H1 (cell line): Measurements from ENCODE around the gene E2F2. TPM values are rescaled to one million over a fixed set of nuclear protein-coding genes. Genes with fewer than 3 reads are reported as not detected.

Experiments
- CTCF ChIA-PET: fragments of 300-600 bp; sonication (Branson Sonifier 250); formaldehyde crosslinking; loops from one replicate; lab custom pipeline; 2021; ENCODE audit not compliant: partially characterized antibody; lab: Charles Lee
- POLR2A ChIA-PET: fragments of 300-600 bp; sonication (Branson Sonifier 250); formaldehyde crosslinking; loops from one replicate; lab custom pipeline; 2021; ENCODE audit warnings: inconsistent platforms; ENCODE audit not compliant: partially characterized antibody; lab: Charles Lee
- DNase-seq, 2 experiments: peaks; one replicate each; pipeline versions ENCODE4 v3.0.0 to v3.0.0-alpha.2; 2010 to 2022; ENCODE audit warnings: low spot score in 2 of 2, low read depth in 1 of 2, mixed read lengths in 1 of 2
- FAIRE-seq: peaks from 2 replicates; lab custom pipeline; 2011; peaks lifted over from hg19 to GRCh38; lab: Jason Lieb, UNC
- H2AFZ ChIP-seq: 2 replicates; pipeline ENCODE4 v1.8.1; 2012; ENCODE audit warnings: low read length, inconsistent platforms
- H2AK5ac ChIP-seq: 2 replicates; pipeline ENCODE4 v1.6.1; 2013; ENCODE audit warnings: low read depth, low read length
- H2BK120ac ChIP-seq: replicated peaks from 2 replicates; pipeline ENCODE3; 2013; ENCODE audit warnings: low read depth, low read length, inconsistent platforms
- H2BK12ac ChIP-seq: 2 replicates; pipeline ENCODE4 v1.6.1; 2013; ENCODE audit warnings: low read depth, low read length
- H2BK15ac ChIP-seq: 2 replicates; pipeline ENCODE4 v1.6.1; 2013; ENCODE audit warnings: low read length
- H2BK20ac ChIP-seq: 2 replicates; pipeline ENCODE4 v1.6.1; 2013; ENCODE audit warnings: low read length
- H2BK5ac ChIP-seq: 2 replicates; pipeline ENCODE4 v1.6.1; 2013; ENCODE audit warnings: low read depth, low read length
- H3K14ac ChIP-seq: 2 replicates; pipeline ENCODE4 v1.6.1; 2013; ENCODE audit warnings: inconsistent platforms; ENCODE audit not compliant: insufficient read length
- H3K18ac ChIP-seq: 2 replicates; pipeline ENCODE4 v1.6.1; 2013; ENCODE audit warnings: low read length; ENCODE audit errors: extremely low read depth
- H3K23ac ChIP-seq: 2 replicates; pipeline ENCODE4 v1.6.1; 2013; ENCODE audit warnings: inconsistent platforms; ENCODE audit not compliant: insufficient read length
- H3K23me2 ChIP-seq: 2 replicates; pipeline ENCODE4 v1.6.1; 2013; ENCODE audit warnings: low read depth, low read length
- H3K27ac ChIP-seq: 2 replicates; pipeline ENCODE4 v1.6.1; 2011; ENCODE audit warnings: low read depth, low read length, inconsistent platforms
- H3K27me3 ChIP-seq, 4 experiments: replicated peaks in 1 of 4; 1 replicate in 1 of 4; 2 replicates in 3 of 4; pipeline versions ENCODE4 v1.6.1 to v1.8.1; 2011 to 2013; ENCODE audit warnings: low read length in 3 of 4, mild to moderate bottlenecking in 3 of 4, inconsistent platforms in 2 of 4, mixed read lengths in 2 of 4, moderate library complexity in 1 of 4; ENCODE audit not compliant: control insufficient read depth in 3 of 4, insufficient read depth in 3 of 4; ENCODE audit errors: extremely low read depth in 1 of 4
- H3K36me3 ChIP-seq, 4 experiments: 2 replicates each; pipeline versions ENCODE4 v1.6.1 to v1.8.1; 2011 to 2013; ENCODE audit warnings: mild to moderate bottlenecking in 4 of 4, low read length in 3 of 4, moderate library complexity in 2 of 4, control low read depth in 1 of 4, inconsistent platforms in 1 of 4; ENCODE audit not compliant: insufficient read depth in 4 of 4, control insufficient read depth in 2 of 4
- H3K4ac ChIP-seq: replicated peaks from 2 replicates; pipeline ENCODE3; 2013; ENCODE audit warnings: low read length, low read depth, mixed read lengths, inconsistent platforms; ENCODE audit not compliant: insufficient read length
- H3K4me1 ChIP-seq, 4 experiments: replicated peaks in 1 of 4; 1 replicate in 1 of 4; 2 replicates in 3 of 4; pipeline versions ENCODE4 v1.6.1 to v1.8.1; 2011 to 2013; ENCODE audit warnings: low read length in 3 of 4, inconsistent platforms in 2 of 4, mixed read lengths in 1 of 4; ENCODE audit not compliant: insufficient read depth in 4 of 4, control insufficient read depth in 3 of 4
- H3K4me2 ChIP-seq, 2 experiments: 2 replicates each; pipeline versions ENCODE4 v1.6.1 to v1.8.1; 2011 to 2013; ENCODE audit warnings: low read depth in 2 of 2, low read length in 2 of 2, control low read depth in 1 of 2, inconsistent platforms in 1 of 2, mild to moderate bottlenecking in 1 of 2; ENCODE audit not compliant: insufficient read depth in 1 of 2
- H3K4me3 ChIP-seq, 4 experiments: fragments of 200-600, 300-600 bp in 1 of 4; sonication (generic), shearing (Covaris generic), sonication (Bioruptor Twin) in 1 of 4; 2 replicates each; pipeline versions ENCODE4 v1.5.1 to v1.8.1; 2011 to 2016; ENCODE audit warnings: low read length in 4 of 4, low read depth in 3 of 4, control low read depth in 2 of 4, inconsistent platforms in 2 of 4, mild to moderate bottlenecking in 2 of 4, mixed read lengths in 1 of 4, moderate library complexity in 1 of 4; ENCODE audit not compliant: insufficient read depth in 2 of 4; ENCODE audit errors: extremely low read depth in 1 of 4
- H3K56ac ChIP-seq: replicated peaks from 2 replicates; pipeline ENCODE3; 2013; ENCODE audit warnings: low read depth, mild to moderate bottlenecking, mixed read lengths, low read length, inconsistent platforms; ENCODE audit not compliant: insufficient read length
- H3K79me1 ChIP-seq: 2 replicates; pipeline ENCODE4 v1.6.1; 2013; ENCODE audit warnings: low read depth, low read length, control low read depth
- H3K79me2 ChIP-seq, 2 experiments: 2 replicates each; pipeline versions ENCODE4 v1.6.1 to v1.8.1; 2012 to 2013; ENCODE audit warnings: low read length in 2 of 2, mild to moderate bottlenecking in 2 of 2, inconsistent platforms in 1 of 2; ENCODE audit not compliant: insufficient read depth in 2 of 2, control insufficient read depth in 1 of 2
- H3K9ac ChIP-seq, 4 experiments: replicated peaks in 1 of 4; 1 replicate in 1 of 4; 2 replicates in 3 of 4; pipeline versions ENCODE4 v1.6.1 to v1.8.1; 2011 to 2013; ENCODE audit warnings: low read depth in 3 of 4, low read length in 3 of 4, control low read depth in 2 of 4, mild to moderate bottlenecking in 2 of 4, moderate library complexity in 2 of 4, inconsistent platforms in 1 of 4; ENCODE audit errors: extremely low read depth in 1 of 4
- H3K9me3 ChIP-seq, 2 experiments: 2 replicates each; pipeline versions ENCODE4 v1.6.1 to v1.8.1; 2012 to 2013; ENCODE audit warnings: mild to moderate bottlenecking in 2 of 2, moderate library complexity in 2 of 2, control low read depth in 1 of 2, inconsistent platforms in 1 of 2, low read depth in 1 of 2, low read length in 1 of 2, mixed read lengths in 1 of 2; ENCODE audit not compliant: insufficient read depth in 2 of 2
- H4K20me1 ChIP-seq, 2 experiments: replicated peaks in 1 of 2; 2 replicates each; pipeline versions ENCODE3 to v1.8.1; 2011 to 2013; ENCODE audit warnings: inconsistent platforms in 2 of 2, low read length in 2 of 2, mild to moderate bottlenecking in 1 of 2; ENCODE audit not compliant: insufficient read depth in 2 of 2, control insufficient read depth in 1 of 2
- H4K5ac ChIP-seq: 2 replicates; pipeline ENCODE4 v1.6.1; 2013; ENCODE audit warnings: low read length, low read depth, mixed read lengths, inconsistent platforms; ENCODE audit not compliant: insufficient read length
- H4K8ac ChIP-seq: 2 replicates; pipeline ENCODE4 v1.8.0; 2013; ENCODE audit warnings: mild to moderate bottlenecking, moderate library complexity, low read length, inconsistent platforms; ENCODE audit not compliant: insufficient read depth; ENCODE audit errors: extremely low read depth
- H4K91ac ChIP-seq: replicated peaks from 2 replicates; pipeline ENCODE3; 2013; ENCODE audit warnings: low read length, mixed read lengths, inconsistent platforms; ENCODE audit not compliant: insufficient read length
- CBX5 ChIP-seq: fragments of 300-800, 300-1000 bp; sonication (generic); IDR thresholded peaks from 2 replicates; pipeline ENCODE4 v1.7.1; 2016; ENCODE audit warnings: antibody characterized with exemption, low read length, low read depth
- GTF2F1 ChIP-seq: IDR thresholded peaks from 2 replicates; pipeline ENCODE4 v1.6.1; 2012; ENCODE audit warnings: low read depth, low read length, improper control_type of control experiment, borderline replicate concordance
- KDM4A ChIP-seq: IDR thresholded peaks from one replicate; pipeline ENCODE4 v1.7.1; 2012; ENCODE audit warnings: low read depth, mild to moderate bottlenecking, moderate library complexity, low read length, inconsistent platforms; ENCODE audit not compliant: severe bottlenecking
- MAFK ChIP-seq: IDR thresholded peaks from 2 replicates; pipeline ENCODE4 v1.6.1; 2012; ENCODE audit warnings: low read depth, mild to moderate bottlenecking, improper control_type of control experiment, low read length
- PHF8 ChIP-seq: fragments of 200-600 bp; sonication (generic); conservative IDR thresholded peaks from 2 replicates; pipeline ENCODE4 v1.7.1; 2012; ENCODE audit warnings: low read depth, mild to moderate bottlenecking, inconsistent platforms, low read length, moderate library complexity
- RBBP5 ChIP-seq: IDR thresholded peaks from 2 replicates; pipeline ENCODE4 v1.7.1; 2012; ENCODE audit warnings: low read depth, mild to moderate bottlenecking, inconsistent platforms, low read length, moderate library complexity, borderline replicate concordance
- SAP30 ChIP-seq: fragments of 300-600 bp; sonication (generic); IDR thresholded peaks from 2 replicates; pipeline ENCODE4 v1.7.1; 2012; ENCODE audit warnings: low read length, moderate library complexity, mild to moderate bottlenecking, inconsistent platforms; ENCODE audit not compliant: insufficient read depth, insufficient replicate concordance
- SP1 ChIP-seq: IDR thresholded peaks from 2 replicates; pipeline ENCODE4 v1.6.1; 2011; ENCODE audit warnings: low read depth, low read length
- WGBS, 2 experiments: shearing (Covaris generic) in 1 of 2; methylation state at CpG; one replicate each; pipeline versions ENCODE4 v1.1.6 to v1.1.7; 2013 to 2015; ENCODE audit warnings: low lambda C conversion rate in 2 of 2, mixed read lengths in 2 of 2, inconsistent platforms in 1 of 2, low coverage in 1 of 2, missing lambda C conversion rate in 1 of 2; ENCODE audit not compliant: insufficient replicate concordance in 2 of 2, insufficient coverage in 1 of 2, insufficient read length in 1 of 2; ENCODE audit errors: extremely low coverage in 1 of 2, missing lambda C conversion rate in 1 of 2; 5-methylcytosine and 5-hydroxymethylcytosine counted together
- polyA plus RNA-seq, 7 experiments: library from polyadenylated mRNA; depleted of rRNA in 3 of 7; stranded (reverse) in 5 of 7; unstranded in 2 of 7; fragments of >200 nt in 5 of 7; fragments of 200-250 nt in 2 of 7; gene quantifications; 1 replicate in 5 of 7; 2 replicates in 1 of 7; 4 replicates in 1 of 7; pipeline versions ENCODE4 v1.2.1 to v1.2.3, GENCODE V29; 2011 to 2013; ENCODE audit warnings: missing spikeins in 2 of 7, mixed read lengths in 2 of 7
- total RNA-seq: library from RNA; stranded (reverse); fragmentation: NEBNext Ultra II Directional; extraction: Animal tissue kit (Norgen Biotek cat#: 25700); gene quantifications from 2 replicates; pipeline ENCODE4 v1.2.1, GENCODE V29; 2021
- TF ChIP-seq, protein P1 (sequence below): IDR thresholded peaks from 2 replicates; pipeline ENCODE4 v1.6.1; 2012; ENCODE audit warnings: low read length, inconsistent platforms

The E2F2 gene
- total and polyA plus RNA-seq, 2 of the 8 experiments (the other 6 are each of a cell fraction or from before 2014, with no cell fraction given): 1.8 to 7.0 TPM

DNA sequence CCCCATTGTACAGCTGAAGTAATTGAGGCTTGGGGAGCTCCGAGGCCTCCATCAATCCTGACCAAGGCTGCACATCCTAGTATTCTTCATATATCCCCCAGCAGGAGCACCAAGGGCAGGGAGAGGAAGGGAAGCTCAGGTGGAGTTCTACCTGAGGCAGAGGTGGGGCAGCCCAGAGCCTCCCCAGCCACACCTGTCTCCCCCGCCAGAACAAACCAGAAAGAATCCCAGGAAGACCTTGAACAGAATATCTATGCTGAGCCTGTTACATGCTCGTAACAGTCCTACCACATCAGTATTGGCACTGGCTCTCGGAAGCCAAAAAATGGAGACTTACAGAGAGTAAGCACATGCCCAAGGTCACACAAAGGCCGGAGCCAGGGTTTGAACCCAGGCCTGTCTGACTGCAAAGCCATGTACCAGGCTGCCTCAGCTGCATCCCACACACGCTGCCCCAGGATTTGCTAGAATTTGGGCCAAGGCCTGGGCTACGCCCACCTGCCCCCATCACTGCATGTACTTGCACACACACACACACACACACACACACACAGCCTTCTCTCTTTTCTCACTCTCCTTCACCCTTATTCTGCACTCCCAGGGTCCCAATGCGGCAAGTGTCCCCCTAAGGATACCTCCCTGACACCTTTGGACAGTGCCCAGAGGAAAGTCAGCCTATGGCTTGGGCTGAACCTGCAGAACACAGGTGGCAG is 4.5 kb downstream of the E2F2 start:
- 95% methylated on average over 7 of the region's 8 CpGs; no CpG with 5 or more reads in 1 of the 2 experiments for WGBS, 2 experiments
- no peak overlapping the region for H2BK5ac ChIP-seq
- H3K36me3 ChIP-seq: no peaks in the 10 kb centered on the region
- no peak overlapping the region for H2BK20ac ChIP-seq
- peaks cover 3 to 10% of the 10 kb centered on the region in 2 experiments for H4K20me1 ChIP-seq
- H3K27ac ChIP-seq: no peak overlapping the region
- 0 out of 2 replicates have a peak overlapping the region, but pooled peaks have one; percentile 47 for H2AK5ac ChIP-seq
- peaks cover 9 to 22% (median 11%) of the 10 kb centered on the region in 4 experiments for H3K4me1 ChIP-seq
- H4K5ac ChIP-seq: no peak overlapping the region
- no peak overlapping the region for H3K4ac ChIP-seq
- no peak overlapping the region for H2BK120ac ChIP-seq
- no peak overlapping the region for H3K4me2 ChIP-seq
- H3K56ac ChIP-seq: no peak overlapping the region
- no peaks in the 10 kb centered on the region for H3K9me3 ChIP-seq
- H3K4me3 ChIP-seq: no peak overlapping the region
- H2BK12ac ChIP-seq: no peak overlapping the region
- TF ChIP-seq PHF8 (no peak), SAP30 (no peak), MAFK (no peak), RBBP5 (no peak), CBX5 (no peak), SP1 (no peak), GTF2F1 (no peak), KDM4A (no peak)
- TF ChIP-seq, protein P1, sequence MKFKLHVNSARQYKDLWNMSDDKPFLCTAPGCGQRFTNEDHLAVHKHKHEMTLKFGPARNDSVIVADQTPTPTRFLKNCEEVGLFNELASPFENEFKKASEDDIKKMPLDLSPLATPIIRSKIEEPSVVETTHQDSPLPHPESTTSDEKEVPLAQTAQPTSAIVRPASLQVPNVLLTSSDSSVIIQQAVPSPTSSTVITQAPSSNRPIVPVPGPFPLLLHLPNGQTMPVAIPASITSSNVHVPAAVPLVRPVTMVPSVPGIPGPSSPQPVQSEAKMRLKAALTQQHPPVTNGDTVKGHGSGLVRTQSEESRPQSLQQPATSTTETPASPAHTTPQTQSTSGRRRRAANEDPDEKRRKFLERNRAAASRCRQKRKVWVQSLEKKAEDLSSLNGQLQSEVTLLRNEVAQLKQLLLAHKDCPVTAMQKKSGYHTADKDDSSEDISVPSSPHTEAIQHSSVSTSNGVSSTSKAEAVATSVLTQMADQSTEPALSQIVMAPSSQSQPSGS: no peak
- no peak overlapping the region for H3K18ac ChIP-seq
- H2AFZ ChIP-seq: no peak overlapping the region
- DNase-seq (no peak), FAIRE-seq (no peak)
- H4K91ac ChIP-seq: no peak overlapping the region
- H3K79me2 ChIP-seq: peaks cover 0 to 3% of the 10 kb centered on the region in 2 experiments; a peak in 1 of 4 replicates
- ChIA-PET POLR2A (no interaction called here), CTCF (interaction anchor here (0.9 to 16.2 kb wide), 11 partner anchors 8 to 125 kb away, joined by 3 to 230 read pairs (median 5); no protein-coding TSS in a partner anchor)
- no peak overlapping the region for H2BK15ac ChIP-seq
- peaks cover 8% of the 10 kb centered on the region; the same call in 1 of the 2 replicates for H3K23me2 ChIP-seq
- H3K9ac ChIP-seq: no peak overlapping the region; a peak in 1 of 7 replicates
- peaks cover 3 to 20% (median 14%) of the 10 kb centered on the region in 4 experiments for H3K27me3 ChIP-seq
- no peak overlapping the region for H3K14ac ChIP-seq
- no peak overlapping the region for H3K23ac ChIP-seq
- no peak overlapping the region for H4K8ac ChIP-seq
- peaks cover 5% of the 10 kb centered on the region for H3K79me1 ChIP-seq
